K562 (cell line): ENCODE measurements around the gene MYO1H. TPM values are rescaled to one million over a fixed set of nuclear protein-coding genes. Genes with fewer than 3 reads are reported as not detected.

Source experiments
- ASH1L ChIP-seq: fragments of 450-650 bp; IDR thresholded peaks from 2 replicates; pipeline ENCODE4 v1.6.1; 2018; ENCODE audit warnings: borderline replicate concordance, mild to moderate bottlenecking, low read depth; ENCODE audit not compliant: partially characterized antibody
- ATF2 ChIP-seq: sonication (generic); formaldehyde crosslinking; IDR thresholded peaks from 2 replicates; pipeline ENCODE4 v1.8.1; 2022; ENCODE audit warnings: missing genetic modification reagents
- ETV6 ChIP-seq, 3 experiments: fragments of 150-350 bp in 1 of 3; sonication (generic) in 1 of 3; formaldehyde crosslinking in 1 of 3; IDR thresholded peaks; 2 replicates each; pipeline versions ENCODE4 v1.6.1 to v1.8.0; 2014 to 2022; ENCODE audit warnings: borderline replicate concordance in 2 of 3, low read depth in 2 of 3, antibody characterized with exemption in 1 of 3, low read length in 1 of 3, mild to moderate bottlenecking in 1 of 3, missing genetic modification reagents in 1 of 3
- HINFP ChIP-seq: fragments of 450-650 bp; conservative IDR thresholded peaks from 2 replicates; pipeline ENCODE4 v1.6.1; 2016; ENCODE audit warnings: missing genetic modification characterization, low read depth, mild to moderate bottlenecking, control low read depth, missing compliant biosample characterization
- HNRNPK ChIP-seq: fragments of 200-400 bp; formaldehyde crosslinking; IDR thresholded peaks from one replicate; pipeline ENCODE4 v1.6.1; 2018; ENCODE audit warnings: mild to moderate bottlenecking, low read depth, low read length; ENCODE audit not compliant: poor library complexity, severe bottlenecking
- JUND ChIP-seq, 2 experiments: IDR thresholded peaks; 2 replicates in 1 of 2; 3 replicates in 1 of 2; pipeline ENCODE4 v1.6.1; 2011; ENCODE audit warnings: borderline replicate concordance in 2 of 2, low read depth in 2 of 2, low read length in 2 of 2, improper control_type of control experiment in 1 of 2, missing biosample characterization in 1 of 2, missing genetic modification characterization in 1 of 2, missing genetic modification reagents in 1 of 2
- MLX ChIP-seq, 2 experiments: fragments of 450-650 bp in 1 of 2; sonication (generic) in 1 of 2; formaldehyde crosslinking; conservative IDR thresholded peaks; 2 replicates each; pipeline versions ENCODE4 v1.4.0 to v1.8.1; 2020 to 2022; ENCODE audit warnings: mild to moderate bottlenecking in 1 of 2, missing genetic modification reagents in 1 of 2
- NR2F6 ChIP-seq: fragments of 450-650 bp; formaldehyde crosslinking; IDR thresholded peaks from 2 replicates; pipeline ENCODE4 v1.4.0; 2020; ENCODE audit warnings: mild to moderate bottlenecking
- PBX2 ChIP-seq, 2 experiments: IDR thresholded peaks in 1 of 2; conservative IDR thresholded peaks in 1 of 2; 2 replicates each; pipeline ENCODE4 v1.6.1; 2016; ENCODE audit warnings: low read depth in 2 of 2, mild to moderate bottlenecking in 1 of 2, missing compliant biosample characterization in 1 of 2, missing genetic modification characterization in 1 of 2, moderate library complexity in 1 of 2
- TEAD4 ChIP-seq, 2 experiments: sonication (generic) in 1 of 2; formaldehyde crosslinking in 1 of 2; IDR thresholded peaks; 2 replicates each; pipeline versions ENCODE4 v1.6.1 to v1.8.0; 2012 to 2022; ENCODE audit warnings: borderline replicate concordance in 1 of 2, inconsistent platforms in 1 of 2, low read length in 1 of 2, mild to moderate bottlenecking in 1 of 2, missing genetic modification reagents in 1 of 2
- ZNF431 ChIP-seq: sonication (generic); formaldehyde crosslinking; IDR thresholded peaks from 2 replicates; pipeline ENCODE4 v1.8.0; 2022; ENCODE audit warnings: mild to moderate bottlenecking, missing genetic modification reagents
- ZNF584 ChIP-seq: fragments of 200-800 bp; sonication (Bioruptor generic); IDR thresholded peaks from 2 replicates; pipeline ENCODE4 v1.6.1; 2016; ENCODE audit warnings: low read depth, mild to moderate bottlenecking, missing genetic modification characterization, missing compliant biosample characterization
- ZNF586 ChIP-seq: fragments of 450-650 bp; formaldehyde crosslinking; conservative IDR thresholded peaks from 2 replicates; pipeline ENCODE4 v1.4.0; 2020; ENCODE audit warnings: mild to moderate bottlenecking, moderate library complexity
- ZNF77 ChIP-seq: fragments of 250-450 bp; sonication (Bioruptor Pico); IDR thresholded peaks from 2 replicates; pipeline ENCODE4 v1.5.0; 2020
- polyA plus RNA-seq, 8 experiments: library from polyadenylated mRNA; depleted of rRNA in 4 of 8; stranded (reverse) in 5 of 8; unstranded in 3 of 8; fragments of >200 nt; fragmentation: Nextera tagmentation in 2 of 8; fragmentation: Illumina TruSeq in 1 of 8; extraction: Ambion mirVana in 2 of 8; extraction: Trizol in 1 of 8; gene quantifications; 2 replicates each; pipeline versions ENCODE4 v1.2.1 to v1.2.3, GENCODE V29; 2011 to 2014; ENCODE audit warnings: inconsistent platforms in 1 of 8, missing spikeins in 1 of 8
- total RNA-seq, 7 experiments: library from RNA; depleted of rRNA in 6 of 7; stranded (reverse); fragments of >200 nt in 6 of 7; fragmentation: Illumina TruSeq in 2 of 7; extraction: Trizol in 2 of 7; gene quantifications; 2 replicates each; pipeline versions ENCODE4 v1.2.1 to v1.2.3, GENCODE V29; 2011 to 2021; ENCODE audit warnings: low replicate concordance in 1 of 7

MYO1H gene
- total and polyA plus RNA-seq, 9 of the 15 experiments (the other 6 are each of a cell fraction or from before 2014, with no cell fraction given): not detected

- TF ChIP-seq MLX (CRISPR knock-in tag; conservative IDR thresholded peaks at IDR 0.05) (no peak), ATF2 (no peak), PBX2 (CRISPR knock-in tag; IDR thresholded peaks at IDR 0.05; ENCODE audit: low read depth) (no peak), PBX2 (tag; conservative IDR thresholded peaks at IDR 0.05; ENCODE audit: low read depth) (no peak), TEAD4 (IDR thresholded peaks at IDR 0.05; ENCODE audit: low read length) (no peak), TEAD4 (CRISPR knock-in tag; IDR thresholded peaks at IDR 0.05; ENCODE audit: borderline replicate concordance) (no peak), NR2F6 (CRISPR knock-in tag) (no peak), HINFP (0 out of 2 replicates have a peak, but pooled peaks have one; percentile 10), HNRNPK (no peak), ETV6 (IDR thresholded peaks at IDR 0.05; ENCODE audit: borderline replicate concordance in 1 of 2, low read depth in 2 of 2, low read length in 1 of 2) (peak in 1 of 2 experiments; percentile 57; a peak in 1 of 4 replicates), ETV6 (CRISPR knock-in tag; IDR thresholded peaks at IDR 0.05; ENCODE audit: borderline replicate concordance) (no peak), ZNF586 (CRISPR knock-in tag) (no peak), ASH1L (peak; percentile 78), ZNF431 (no peak), JUND (IDR thresholded peaks at IDR 0.05; ENCODE audit: borderline replicate concordance, low read depth, low read length) (no peak), JUND (tag; IDR thresholded peaks at IDR 0.05; ENCODE audit: borderline replicate concordance, low read depth, low read length) (peak; percentile 44; the same call in 1 of the 3 replicates), ZNF77 (no peak), ZNF584 (CRISPR knock-in tag) (no peak)
Measured at GRCh38 chr12:109477185-109477962, 129.7 kb downstream of the MYO1H start, which contains the start of the genes KCTD10 and UBE3B (continued).
